NCI-H2029 (cell line): ENCODE measurements around the gene FBXL7.

Experiments used
- DNase-seq: peaks from one replicate; lab custom pipeline; 2025; lab: John Stamatoyannopoulos, UW

The FBXL7 gene

DNA sequence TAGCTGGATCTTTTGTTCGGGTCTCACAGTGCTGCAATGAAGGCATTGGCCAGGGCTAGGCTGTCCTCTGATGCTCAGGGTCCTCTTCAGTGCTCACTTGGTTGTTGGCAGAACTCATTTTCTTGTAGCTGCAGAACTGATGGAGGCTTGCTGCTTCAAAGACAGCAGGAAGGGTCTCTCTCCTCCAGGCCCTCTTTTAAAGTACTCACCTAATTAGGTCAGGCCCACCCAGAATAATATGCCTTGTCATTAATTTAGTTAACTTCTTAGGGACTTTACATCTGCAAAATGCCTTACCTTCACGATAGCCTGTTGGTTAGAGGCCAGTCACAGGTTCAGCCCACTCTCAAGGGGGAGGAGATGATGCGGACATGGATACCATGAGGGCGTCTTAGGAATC lies 114.7 kb downstream of the FBXL7 start:
- DNase-seq = no peak

- no peak for DNase-seq
Measured at GRCh38 chr5:15615859-15616258, 115.9 kb downstream of the FBXL7 start.

GRCh38 chr5:15618938-15619337 lies 119.0 kb downstream of the FBXL7 start:
- no peak for DNase-seq

DNA sequence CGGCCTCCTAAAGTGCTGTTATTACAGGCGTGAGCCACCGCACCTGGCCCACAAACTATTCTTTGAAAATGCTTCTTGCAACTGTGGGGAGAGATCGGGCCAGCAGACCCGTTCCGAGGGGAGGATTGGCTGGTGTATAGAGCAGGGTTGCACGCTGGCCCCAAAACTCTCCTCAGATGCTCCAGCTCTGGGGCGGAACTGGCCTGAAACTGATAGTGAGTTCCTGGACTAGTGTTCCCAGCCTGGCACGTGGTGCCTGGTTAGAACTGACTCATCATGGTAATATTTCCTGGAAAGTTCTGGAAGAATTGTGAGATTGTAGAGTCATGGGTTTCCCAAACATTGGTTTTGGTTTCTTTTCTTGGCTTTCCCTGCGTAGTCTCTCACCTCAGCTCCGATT lies 120.5 kb downstream of the FBXL7 start:
- DNase-seq = no peak

DNA sequence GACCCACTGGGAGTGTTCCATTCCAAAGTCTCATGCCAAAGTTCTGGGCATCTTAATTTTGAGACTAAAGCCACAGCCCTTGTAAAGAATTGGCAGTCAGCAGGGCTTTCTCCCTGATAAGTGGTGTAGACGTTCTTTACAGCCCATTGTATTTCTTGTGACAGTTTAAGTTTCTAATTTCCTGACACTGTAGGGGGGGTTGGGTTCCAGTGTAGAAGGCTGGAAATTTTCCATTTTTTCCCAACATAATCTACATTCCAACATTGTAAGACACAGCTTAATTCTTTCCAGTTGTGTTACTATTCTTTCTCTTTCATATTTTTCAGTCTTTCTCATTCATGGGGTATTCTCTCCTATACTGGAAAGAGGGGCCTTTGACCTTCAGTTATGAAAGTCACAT lies 121.1 kb downstream of the FBXL7 start:
- DNase-seq = no peak

- no peak for DNase-seq
Measured at GRCh38 chr5:15623794-15624193, 123.8 kb downstream of the FBXL7 start.

DNA sequence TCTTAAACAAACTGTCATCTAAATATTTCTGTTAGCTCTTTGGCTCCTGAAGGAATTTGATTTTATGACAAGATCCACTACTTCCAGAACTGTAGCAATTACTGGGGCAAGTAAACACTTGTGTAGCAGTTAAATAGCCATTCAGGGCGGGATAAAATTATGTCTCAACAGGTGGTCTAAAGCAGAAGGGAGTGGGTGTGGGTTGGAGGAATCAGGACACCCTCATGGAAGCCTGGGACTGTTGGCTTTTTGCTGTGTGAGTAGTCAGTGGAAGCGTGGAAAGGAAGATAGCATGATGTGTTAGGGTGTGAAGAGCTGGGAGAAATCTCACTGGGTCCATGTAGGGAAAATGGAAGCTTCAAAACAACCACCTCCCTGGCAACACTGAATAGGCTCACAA lies 127.1 kb downstream of the FBXL7 start:
- no peak for DNase-seq

GRCh38 chr5:15627647-15628046 lies 127.7 kb downstream of the FBXL7 start:
- DNase-seq = no peak

- no peak for DNase-seq
Measured at GRCh38 chr5:15630441-15630840, 130.5 kb downstream of the FBXL7 start.

- DNase-seq = no peak
Measured at GRCh38 chr5:15634591-15635288, 134.8 kb downstream of the FBXL7 start.

DNA sequence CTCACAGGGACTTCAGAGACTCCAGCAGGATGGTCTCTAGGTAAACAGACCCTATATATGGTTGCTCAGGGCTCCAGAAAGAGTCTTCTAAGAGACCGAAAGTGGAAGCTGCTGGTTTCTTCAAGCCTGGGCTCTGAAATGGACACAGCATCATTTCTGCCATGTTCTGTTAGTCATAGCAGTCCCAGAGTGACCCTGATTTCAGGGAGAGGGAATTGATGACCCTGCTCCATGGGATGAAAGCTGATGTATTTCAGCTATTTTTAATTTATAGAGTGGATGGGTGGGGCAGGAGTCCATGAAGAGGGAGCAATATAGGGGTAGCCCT lies 135.3 kb downstream of the FBXL7 start:
- DNase-seq = no peak

- no peak for DNase-seq
Measured at GRCh38 chr5:15637345-15637744, 137.4 kb downstream of the FBXL7 start.

DNA sequence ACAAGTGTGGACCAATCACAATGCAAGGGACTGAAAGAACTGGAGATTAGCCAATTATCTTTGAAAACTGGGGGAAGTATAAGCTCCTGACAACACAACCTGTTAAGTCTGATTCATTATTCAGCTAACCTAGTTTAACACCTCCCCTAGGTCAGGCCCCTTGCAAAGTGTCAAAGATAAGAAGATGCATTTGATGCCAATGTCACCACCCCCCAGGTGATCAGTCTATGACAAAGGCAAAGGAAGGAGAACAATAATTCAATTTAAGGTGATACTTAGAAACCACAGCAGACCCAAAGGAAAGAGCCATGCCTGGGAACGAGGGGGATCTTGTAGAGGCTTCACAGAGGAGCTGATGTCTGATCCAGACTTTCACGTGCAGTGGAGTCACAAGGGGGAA lies 137.9 kb downstream of the FBXL7 start:
- no peak for DNase-seq

- DNase-seq = no peak
Measured at GRCh38 chr5:15638296-15638695, 138.3 kb downstream of the FBXL7 start.

- no peak for DNase-seq
Measured at GRCh38 chr5:15639288-15639687, 139.3 kb downstream of the FBXL7 start.

- no peak for DNase-seq
Measured at GRCh38 chr5:15640116-15640515, 140.1 kb downstream of the FBXL7 start.

DNA sequence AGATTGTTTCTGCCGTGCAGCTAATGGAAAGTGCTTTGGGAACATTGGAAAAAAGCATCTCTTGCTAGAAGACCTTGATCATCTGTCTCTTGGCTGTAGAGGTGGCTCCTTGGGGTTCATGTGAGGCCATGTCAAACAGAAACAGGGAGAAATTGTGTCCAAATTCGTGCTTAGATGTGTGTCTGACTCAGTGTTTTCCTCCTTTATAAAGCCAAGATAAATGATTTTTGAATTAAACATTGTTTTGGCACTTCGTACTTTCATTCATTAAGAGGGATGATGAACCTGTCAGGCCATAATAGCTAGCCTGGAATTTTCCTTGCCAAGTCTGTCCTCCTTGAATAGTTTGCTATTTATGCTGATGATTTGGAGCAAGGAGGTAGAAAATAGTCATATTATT lies 143.8 kb downstream of the FBXL7 start:
- DNase-seq = no peak

GRCh38 chr5:15645381-15646160 lies 145.6 kb downstream of the FBXL7 start:
- no peak for DNase-seq

- DNase-seq = no peak
Measured at GRCh38 chr5:15646371-15646770, 146.4 kb downstream of the FBXL7 start.

DNA sequence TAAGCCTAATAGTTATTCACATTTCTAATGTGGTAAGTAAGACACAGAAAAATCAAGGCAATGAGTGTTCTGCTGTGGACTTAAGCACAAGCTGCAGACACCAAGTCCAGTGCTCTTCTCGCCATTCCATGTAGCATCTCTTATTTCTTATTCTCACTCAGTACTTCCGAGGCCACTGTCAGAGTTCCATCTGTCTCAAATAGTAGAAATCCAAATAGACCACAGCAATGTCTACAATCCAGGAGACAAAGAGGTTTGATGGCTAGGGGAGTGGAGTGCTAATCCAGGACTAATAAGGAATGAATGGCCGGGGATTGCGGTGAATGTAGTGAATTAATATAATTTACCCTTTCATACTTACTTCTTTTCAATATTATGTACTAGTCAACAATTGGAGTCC lies 147.3 kb downstream of the FBXL7 start:
- no peak for DNase-seq

DNA sequence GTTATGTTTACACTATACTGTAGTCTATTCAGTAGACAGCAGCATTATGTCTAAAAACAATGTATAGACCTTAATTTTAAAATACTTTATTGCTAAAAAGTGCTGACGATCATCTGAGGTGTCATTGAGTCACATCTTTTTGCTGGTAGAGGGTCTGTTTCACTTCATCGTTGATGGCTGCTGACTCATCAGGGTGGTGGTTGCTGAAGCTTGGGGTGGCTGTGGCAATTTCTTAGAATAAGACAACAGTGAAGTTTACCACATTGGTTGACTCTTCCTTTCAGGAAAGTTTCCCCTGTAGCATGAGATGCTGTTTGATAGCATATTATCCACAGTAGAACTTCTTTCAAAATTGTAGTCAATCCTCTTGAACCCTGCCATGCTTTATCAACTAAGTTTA lies 150.3 kb downstream of the FBXL7 start:
- DNase-seq = no peak

DNA sequence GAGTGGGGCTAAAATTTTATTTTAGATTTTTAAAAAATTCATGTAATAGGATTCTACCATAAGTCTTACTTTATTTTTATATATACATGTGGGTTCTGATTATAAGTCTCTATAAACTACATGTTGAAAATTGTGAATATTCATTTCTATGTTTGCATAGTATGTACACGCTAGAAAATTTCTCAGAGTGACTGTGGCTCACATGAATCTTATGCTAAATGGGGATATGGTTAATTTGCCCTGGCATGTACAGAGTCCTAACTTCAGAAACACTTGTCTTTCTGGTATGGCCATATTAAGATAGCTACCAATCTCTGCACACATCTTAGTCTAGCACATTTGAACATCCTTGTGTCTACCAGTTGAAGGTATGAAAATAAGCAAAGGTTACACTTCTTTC lies 154.8 kb downstream of the FBXL7 start:
- DNase-seq = no peak

DNA sequence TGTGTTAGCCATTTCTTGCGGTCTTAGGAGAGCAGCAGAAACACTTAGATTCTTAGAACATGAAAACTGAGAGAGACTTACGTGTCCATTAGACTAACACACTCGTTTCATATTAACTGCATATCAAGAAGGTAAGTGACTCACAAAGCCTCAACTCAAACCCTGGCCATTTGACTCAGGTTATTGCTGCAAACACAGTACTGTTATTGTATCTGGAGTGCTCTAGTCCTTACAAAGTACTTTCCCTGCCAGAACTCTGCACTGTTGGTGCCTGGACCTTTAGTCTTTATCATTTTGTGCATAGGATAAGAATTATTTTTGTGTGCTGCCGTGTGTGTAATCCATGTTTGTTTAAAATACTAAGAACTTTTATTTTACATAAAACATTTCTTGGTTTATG lies 155.7 kb downstream of the FBXL7 start:
- DNase-seq = no peak

GRCh38 chr5:15664961-15665360 lies 165.0 kb downstream of the FBXL7 start:
- DNase-seq = no peak
